Measurements from ENCODE around the gene CPED1.
"Not testable (repeated sequence)": the region's sequence is repeated elsewhere in the genome, so short reads cannot be mapped to it uniquely, and the experiment has no call there.

CPED1 gene

DNA sequence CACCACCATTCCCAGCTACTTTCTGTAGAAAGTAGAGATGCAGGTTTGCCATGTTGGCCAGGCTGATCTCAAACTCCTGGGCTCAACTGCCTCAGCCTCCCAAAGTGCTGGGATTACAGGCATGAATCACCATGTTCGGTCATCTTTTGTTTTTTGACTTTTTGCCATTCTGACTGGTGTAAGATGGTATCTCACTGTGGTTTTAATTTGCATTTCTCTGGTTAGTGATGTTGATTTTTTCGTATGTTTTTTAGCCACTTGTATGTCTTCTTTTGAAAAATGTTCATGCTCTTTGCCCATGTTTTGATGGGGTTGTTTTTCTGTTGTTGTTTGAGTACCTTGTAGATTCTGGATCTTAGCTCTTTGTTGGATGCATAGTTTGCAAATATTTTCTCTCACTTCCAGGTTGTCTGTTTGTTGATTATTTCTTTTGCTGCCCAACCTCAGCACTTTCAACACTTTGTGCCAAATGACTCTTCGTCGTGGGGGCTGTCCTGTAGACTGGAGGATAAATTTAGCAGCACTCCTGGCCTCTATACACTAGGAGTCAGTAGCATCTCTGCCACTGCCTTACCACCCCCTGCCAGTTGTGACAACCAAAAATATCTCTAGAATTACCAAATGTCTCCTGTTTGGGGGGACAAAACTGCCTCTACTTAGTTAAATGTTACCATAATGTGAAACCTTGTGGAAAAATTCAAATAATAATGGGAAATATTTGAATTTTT lies 6.5 kb upstream of the CPED1 start:
- no peak for DNase-seq

DNA sequence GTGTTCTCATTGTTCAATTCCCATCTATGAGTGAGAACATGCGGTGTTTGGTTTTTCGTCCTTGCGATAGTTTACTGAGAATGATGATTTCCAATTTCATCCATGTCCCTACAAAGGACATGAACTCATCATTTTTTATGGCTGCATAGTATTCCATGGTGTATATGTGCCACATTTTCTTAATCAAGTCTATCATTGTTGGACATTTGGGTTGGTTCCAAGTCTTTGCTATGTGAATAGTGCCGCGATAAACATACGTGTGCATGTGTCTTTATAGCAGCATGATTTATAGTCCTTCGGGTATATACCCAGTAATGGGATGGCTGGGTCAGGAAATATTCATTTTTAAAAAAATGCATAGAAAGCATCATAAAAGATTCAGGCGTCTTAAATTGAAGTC lies 4.9 kb upstream of the CPED1 start:
- DNase-seq: not testable (repeated sequence)

DNA sequence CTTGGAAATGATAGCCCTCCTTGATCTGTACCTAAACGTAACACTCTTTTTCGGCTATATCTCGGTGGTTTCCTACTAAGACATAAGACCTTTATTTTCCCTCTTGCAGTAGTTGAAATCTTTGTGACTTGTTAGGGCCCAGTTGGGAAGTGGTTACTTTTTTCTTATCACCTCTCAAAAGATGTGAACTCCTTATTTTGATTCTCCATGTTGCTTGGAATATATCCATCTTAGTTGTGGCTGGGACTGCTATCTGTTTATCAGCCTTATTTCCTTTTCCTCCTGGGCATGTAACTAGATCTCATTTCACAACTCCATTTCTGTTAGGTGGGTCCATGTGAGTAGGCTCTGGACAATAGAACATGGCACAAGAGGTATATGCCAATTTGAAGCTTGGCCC lies 4.1 kb upstream of the CPED1 start:
- DNase-seq: no peak

DNA sequence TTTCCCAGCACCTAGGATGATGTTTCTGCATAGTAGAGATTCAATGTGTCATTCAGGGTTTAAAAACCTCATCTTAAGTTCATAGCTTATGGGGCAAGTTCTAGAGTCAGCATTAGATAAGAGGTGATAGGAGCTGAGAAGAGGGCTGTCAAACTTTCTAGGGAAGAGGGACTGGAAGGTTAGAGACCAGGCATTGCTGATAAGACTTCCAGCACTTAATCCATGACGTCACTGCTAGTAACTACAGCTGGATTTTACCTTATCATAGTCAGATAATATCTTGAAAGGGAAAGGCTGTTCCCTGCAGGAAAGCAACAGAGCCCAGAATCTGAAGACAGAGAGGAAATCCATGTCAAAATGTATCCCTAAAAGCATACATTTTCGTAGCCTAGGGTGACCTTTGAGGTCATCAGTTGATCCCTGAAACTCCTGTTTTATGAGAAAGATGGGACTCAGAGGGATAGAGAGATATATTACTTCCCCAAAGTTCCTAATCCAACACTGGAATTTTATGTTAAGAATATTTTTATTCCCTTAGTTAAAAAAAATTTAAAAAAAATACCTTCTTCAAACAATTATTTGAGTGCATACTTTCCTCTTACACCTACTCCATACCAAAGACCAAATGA lies 3.3 kb upstream of the CPED1 start:
- DNase-seq: no peak

DNA sequence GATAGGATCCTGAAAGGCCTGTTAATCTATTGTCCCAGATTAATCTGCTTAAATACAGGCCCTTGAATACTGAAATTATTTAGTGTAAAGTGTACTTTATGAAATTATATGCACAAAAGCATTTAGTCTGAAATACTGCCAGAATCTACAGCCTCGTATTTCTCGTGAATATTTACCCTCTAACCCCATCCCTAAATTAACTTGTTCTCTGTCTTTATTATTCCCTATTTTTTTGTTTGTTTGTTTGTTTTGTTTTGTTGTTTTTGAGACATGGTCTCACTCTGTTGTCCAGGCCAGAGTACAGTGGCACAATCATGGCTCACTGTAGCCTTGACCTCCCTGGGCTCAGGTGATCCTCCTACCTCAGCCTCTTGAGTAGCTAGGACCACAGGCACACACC lies 2.7 kb upstream of the CPED1 start:
- DNase-seq: no peak

DNA sequence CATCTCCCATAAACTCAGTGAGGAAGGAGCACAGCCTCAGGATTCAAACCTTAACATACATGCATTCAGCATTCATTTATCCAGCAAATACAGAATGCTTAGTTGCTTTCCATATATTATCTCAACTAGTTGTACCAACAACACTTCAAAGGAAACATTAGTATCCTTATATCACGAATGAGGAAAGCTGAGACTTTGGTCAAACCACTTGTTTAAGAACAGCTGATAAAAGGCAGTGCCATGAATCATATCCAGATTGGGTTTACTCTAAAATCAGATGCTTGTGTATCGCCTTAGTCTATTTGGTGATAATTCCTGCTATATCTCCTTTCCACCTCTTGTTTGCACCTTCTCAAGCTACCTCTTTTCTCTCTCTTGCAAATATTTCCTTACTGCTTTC lies 1.9 kb upstream of the CPED1 start:
- DNase-seq: no peak

DNA sequence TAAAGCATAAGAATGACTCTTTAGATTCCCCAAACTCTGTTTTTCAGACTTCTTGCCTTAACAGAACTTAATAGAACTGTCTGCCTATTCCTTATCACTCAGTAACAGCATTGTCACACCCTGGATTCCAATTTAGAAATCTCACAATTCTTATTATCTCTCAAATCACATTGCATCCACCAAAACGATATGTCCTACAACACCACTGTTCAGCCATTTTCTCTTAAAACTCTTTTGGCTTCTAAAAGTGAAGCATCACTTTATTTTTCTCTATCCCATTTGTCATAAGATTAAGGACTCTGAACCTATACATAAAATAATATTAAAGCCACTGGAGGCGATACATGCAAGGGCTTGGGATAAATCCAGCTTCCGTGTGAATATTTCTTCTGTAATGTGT lies 1.2 kb upstream of the CPED1 start:
- no peak for DNase-seq

DNA sequence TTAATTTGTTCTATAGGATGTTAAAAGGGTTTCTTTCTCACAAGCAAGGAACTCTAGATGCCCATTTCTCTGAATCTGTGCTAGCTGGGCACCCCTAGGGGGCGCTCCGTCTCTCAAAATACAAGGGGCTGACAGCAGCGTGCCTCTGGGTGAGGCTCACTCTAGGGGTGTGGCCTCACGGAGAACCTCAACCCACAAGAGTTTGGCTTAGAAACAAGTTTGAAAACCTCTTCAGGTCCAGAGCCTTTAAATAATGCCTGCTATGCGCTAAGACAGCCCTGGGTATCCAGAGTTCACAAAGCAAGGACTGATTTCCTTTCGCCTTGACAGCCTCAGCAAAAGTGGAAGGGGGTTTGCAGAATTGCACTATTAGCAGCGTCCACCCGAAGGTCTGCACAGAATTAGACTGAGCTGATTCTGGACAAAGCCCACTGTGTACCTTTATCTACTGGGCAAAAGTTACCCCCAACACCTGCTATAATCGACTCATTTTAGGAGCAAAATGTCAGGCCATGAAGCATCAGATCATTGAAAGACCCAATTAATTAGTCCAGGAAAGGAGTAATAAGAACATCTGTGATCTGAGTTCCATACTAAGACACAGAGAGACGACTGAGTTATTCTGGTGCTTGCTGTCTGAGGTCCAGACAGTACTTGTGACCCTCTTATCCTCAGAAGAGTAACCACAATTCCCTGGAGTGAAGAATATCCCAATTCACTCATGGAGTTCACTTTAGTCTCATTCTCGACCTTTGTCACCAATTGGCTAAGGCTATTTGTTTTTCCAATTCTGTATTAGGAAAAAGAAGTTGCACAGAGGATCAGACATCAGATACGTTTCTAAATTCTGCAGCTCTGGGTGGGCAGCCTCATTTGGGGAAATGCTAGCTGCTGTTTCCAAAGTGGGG lies 574 bp upstream of the CPED1 start:
- peak; percentile 88 for DNase-seq

DNA sequence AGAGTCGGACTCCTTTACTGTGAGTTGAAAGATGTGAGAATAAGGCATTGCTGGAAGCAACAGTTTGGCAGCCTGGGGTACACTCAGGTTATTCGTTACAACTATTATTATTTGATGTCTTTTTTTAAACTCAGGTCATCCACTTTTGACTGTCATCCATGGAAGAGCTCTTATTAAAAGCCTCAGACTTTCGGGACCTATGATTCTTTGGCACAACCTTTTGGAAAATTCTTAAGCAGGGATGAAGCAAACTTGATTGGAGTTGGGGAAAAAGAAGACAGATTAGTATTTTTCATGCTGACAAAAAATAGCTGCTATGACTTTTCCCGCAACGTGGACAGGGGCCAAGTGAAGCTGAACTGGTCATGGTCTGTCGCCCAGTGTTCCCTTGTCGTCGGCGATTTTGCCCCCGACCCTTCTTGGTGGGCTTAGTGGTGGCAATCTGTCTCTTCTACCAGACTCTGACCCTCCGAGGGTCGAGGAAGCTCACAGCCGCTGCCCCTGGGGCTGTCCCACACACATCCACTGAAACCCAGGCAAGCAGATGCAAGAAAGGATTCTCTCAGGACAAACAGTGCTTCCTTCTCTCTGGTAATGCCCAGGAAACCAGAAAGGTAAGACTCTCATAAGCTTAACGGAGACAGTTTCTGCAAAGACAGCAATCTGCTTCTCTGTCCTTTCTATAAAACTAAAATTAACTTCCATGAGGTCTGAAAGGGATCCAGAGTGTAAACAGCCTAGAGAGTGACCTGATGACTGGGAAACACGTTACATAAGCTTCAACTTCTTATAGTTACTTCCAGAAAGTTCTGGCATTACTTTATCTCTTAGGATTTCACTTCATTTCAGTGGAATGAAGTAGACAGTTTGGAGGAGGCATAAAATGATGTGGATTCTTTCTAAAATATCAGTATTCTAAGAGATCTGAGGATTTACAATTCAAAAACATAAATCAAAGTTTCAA lies 1.0 kb downstream of the CPED1 start:
- no peak for DNase-seq

DNA sequence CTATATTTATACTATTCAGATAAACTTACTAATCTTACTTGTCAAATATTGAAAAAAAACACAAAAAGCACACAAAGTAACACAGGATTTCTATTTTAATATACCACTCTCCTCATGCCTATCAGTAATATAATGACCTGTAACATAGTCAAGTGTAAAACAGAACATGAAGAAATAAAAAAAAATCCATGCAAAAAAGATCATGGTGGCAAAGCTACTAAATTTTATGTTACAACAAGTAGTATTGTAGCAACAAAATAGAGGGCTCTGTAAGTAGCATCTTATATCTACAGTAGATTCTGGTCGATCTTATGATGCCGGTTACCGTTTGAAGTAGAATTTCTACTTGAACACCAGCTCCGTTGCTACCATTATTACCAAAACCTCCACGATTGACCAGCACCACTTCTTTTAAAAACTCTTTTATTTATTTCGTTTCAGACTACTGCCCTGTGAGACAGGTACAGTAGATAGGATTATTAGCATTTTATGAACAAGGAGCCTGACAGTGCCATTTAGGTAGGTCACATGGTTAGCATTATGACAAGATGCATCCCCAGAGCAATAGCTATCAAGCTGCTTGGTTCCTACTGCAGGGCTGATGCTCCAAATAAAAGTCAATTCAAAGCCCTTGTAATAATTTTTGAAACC lies 2.1 kb downstream of the CPED1 start:
- DNase-seq: no peak

DNA sequence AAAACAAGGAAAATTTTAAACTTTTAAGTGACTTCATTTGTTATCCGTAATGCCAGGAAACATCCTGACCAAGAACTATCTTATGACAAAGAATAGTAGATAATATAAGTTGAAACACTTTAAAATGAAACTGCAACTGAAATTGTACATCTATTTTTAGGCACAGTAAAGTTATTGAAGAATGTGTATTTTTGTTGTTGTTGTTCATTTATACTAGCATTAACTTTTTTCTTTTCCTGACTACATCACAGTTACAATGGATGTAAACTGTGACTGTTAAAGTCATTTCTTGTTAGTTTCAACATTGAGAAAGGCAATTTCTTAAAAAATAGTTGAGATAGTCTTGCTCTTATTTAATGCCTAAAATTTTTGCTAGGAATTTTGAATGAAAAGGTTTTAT lies 2.6 kb downstream of the CPED1 start:
- DNase-seq: no peak

DNA sequence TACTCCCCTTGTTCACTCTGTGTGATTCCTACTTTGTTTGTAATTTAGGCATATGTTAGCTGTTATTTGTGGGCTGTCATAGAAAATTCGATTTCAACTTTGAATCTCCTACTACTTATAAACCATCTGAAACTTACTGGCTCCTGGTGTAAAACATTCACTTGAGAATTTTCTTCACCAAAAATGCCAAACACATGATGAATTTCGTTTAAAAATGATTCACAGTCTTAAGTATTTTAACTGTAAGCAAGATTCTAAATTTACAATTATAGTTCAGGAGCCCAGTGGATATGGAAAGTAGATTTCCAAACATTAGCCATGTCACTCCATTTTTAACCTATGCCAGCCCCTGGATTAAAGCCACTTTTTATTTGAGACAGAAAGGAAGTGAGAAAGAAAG lies 3.1 kb downstream of the CPED1 start:
- no peak for DNase-seq

DNA sequence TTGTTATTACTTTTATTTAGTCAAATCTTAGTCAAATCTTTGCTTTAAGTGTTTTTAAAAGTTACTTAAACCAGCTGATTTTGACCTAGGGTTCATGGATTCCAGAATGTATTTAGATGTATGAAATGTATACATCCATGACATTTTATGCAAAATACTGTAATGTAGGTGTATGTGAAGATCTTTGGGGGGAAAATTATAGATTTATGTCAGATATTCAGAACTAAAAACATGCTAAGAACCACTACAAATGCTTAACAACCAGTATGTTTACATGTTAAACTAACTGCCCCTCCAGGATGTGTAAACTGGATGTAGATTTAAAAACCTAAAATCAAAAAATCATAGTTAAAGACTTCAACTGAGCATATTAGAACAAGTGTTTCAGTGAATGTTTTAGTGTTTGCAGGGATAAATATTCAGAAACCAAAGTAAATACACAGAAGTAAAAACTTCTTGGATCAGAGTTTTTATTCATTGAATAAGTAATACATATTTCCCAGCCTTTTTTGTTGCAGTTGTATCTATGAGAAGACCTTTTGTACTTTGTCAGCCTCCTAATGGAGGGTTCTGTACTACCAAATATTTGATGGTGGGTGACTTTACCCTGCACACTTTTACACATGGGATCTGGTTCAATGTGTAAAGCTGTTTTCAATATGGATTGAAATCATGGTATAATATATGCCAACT lies 3.9 kb downstream of the CPED1 start:
- no peak for DNase-seq

DNA sequence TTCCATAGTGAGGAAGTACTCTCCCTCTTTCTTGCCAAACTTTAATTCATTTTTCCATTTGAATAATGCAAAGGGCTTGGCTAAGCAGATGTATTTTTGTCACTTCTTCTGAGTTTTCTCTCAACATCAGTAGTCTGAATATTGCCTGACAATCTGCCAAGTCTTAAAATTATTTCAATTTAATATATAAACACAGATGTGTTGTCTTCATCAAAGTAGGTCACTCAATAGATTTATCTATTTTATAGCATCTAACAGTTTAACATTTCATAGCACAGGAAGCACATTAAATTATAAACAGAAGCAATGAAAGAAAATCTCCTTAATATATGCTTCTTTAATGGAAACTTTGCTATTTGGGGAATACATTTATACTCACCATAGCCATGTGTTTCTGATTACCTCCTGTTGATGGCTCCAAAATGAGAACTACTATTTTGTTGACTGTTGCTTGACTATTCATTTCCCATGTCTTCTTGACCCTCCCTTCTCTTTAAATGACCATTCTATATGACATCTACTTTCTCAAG lies 4.5 kb downstream of the CPED1 start:
- DNase-seq: no peak

DNA sequence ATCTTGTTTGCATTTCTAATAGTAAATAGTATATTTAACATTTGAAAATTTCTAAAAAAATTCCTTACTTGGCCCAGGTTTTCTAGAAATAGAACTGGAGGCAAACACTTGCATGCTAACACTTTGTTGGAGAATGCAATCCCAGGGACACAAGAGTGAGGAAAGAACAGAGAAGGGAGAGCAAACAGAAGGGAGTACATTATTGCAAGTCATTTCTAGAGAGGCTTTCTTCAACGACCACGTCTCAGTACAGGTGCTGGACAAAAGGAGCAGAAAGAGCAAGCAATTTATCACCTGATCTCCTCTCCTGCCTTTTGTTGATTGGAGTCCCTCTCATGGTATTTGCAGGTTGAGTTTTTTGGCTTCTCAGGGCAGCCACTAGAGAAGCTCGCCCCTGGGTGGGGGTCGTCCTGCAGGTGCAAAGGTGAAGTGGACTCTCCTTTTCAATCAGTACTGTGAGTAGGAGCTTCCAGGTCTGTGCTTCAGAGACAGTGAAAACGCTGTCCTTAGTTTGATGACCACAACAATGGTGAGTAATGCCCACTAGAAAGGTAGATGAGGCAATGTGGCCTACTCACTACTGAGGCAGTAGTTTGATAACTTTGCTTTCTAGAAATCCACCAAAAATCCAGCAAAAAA lies 5.2 kb downstream of the CPED1 start:
- no peak for DNase-seq

DNA sequence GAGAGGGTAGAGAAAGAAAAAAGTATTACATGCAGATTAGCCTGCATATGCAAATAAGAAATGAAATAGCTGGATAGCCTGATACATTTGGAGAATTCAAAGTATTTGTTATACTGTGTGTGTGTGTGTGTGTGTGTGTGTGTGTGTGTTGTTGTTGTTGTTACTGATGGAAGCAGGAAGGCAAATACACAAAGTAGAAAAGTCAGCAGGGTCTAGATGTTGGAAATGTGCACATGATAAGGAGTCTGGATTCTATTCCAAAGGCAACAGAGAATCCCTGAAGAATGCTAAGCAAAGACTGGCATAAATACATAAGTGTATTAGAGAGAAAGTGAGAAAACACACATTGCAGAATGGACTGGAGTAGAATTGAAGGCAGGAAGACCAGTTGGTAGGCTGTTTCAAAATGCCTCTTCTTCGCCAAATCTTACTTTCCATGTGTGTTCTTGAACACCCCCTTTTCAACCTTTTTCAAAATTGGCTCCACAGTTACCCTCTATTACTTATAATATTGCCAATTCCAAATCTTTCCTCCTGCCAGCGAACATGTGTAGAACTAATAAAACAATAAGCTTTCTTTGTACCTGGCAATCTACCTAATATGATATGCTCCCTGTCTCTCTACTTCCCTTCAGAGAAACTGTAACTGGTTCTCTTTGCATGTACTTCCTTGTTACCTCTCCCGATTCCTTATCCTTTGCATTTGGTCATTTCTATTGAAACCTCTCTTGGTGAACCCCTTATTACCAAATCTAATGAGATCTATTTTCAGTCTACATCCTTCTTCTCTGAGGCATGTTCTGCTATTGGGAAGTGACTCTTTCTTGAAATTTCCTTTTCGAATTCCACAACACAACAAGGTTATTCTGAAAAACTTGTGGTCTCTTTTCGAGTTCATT lies 6.2 kb downstream of the CPED1 start:
- DNase-seq: no peak

DNA sequence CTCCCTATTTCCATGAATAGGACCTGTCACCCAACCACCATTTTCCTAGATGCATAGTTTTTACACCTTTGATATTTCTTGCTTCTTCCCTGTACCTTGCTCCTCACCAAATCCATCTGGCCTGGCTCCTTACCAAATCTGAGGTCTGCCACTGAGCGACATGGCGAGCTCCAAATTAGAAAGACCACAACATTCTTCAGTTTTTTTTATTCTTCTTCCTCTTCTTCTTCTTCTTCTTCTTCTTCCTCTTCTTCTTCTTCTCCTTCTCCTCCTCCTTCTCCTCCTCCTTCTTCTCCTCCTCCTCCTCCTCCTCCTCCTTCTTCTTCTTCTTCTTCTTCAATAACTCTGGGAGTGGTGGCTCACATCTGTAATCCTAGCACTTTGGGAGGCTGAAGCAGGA lies 7.1 kb downstream of the CPED1 start:
- no peak for DNase-seq

DNA sequence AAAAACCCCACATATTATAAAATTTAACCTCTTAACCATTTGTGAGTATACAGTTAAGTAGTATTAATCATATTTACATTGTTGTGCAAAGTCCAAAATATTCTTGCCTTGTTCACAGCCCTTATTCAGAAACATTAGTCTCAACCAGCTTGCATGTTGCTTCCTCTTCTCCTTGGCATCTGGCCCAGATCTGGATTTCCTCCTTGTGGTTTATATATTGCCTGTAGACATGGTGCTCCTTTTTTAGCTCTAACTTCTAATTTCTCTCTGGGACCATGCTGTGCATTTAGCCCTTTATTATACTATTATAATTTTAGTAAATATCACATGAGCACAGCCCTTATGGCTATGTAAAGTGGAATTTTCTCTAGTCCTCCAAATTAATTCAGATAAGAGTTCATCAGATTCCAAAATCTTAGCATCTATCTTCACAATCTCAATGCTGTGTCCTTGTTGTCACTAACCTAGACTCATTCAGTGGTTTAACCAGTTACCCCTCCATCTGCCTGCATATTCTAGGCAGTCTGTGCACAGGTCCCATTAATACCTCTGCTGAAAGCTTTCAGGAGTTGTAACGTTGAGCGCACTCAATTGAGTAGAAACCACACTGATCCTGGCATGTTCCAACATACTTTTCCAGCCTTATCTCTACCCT lies 7.9 kb downstream of the CPED1 start:
- DNase-seq: peak; percentile 65

DNA sequence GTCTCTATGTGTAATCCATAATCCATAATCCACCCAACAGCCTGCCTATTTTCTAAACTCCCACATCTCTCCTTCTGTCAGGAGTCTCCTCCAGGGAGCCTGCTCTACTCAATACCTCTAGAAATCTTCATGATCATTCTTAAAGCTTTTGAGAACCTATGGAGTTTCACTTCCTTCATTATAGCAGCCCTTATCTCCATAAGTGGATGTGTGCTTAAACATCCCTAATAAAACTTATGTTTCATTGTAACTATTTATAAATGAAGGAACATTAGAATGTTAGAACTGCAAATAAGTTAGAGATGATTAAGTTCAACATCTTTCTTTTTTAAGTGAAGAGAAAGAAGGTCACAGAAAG lies 8.5 kb downstream of the CPED1 start:
- no peak for DNase-seq

Data from CD4-positive, alpha-beta T cell treated with Interleukin-17A for 1 hour (primary cell).